ENCODE results near the gene TKFC. TPM values are rescaled to one million over a fixed set of nuclear protein-coding genes. Genes with fewer than 3 reads are reported as not detected.

The TKFC gene
- total RNA-seq, 1 donor from 2014 or later = 21.9 TPM

DNA sequence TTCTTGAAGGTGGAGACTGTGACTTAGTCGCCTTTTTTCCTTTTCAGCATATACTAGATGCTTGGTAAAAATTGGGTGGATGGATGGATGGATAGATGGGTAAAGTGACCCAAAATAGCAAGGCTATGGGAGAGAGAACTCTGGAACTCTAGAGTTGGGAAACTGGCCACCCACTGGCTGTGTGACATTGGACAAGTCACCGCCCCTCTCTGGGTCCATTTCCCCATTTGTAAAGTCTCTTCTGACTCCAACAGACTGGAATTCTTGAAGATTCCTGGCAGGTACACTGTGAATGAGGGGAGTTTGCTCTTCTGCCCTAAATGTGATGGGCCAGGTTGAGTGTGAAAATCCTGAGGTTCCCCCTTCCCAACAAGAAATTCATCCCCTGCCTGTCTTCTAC, 8.0 kb downstream of the TKFC start:
- intact Hi-C loops (cut with DNase I) = no loop called here
- DNase-seq (ENCODE audit: low spot score) = peak; percentile 17

DNA sequence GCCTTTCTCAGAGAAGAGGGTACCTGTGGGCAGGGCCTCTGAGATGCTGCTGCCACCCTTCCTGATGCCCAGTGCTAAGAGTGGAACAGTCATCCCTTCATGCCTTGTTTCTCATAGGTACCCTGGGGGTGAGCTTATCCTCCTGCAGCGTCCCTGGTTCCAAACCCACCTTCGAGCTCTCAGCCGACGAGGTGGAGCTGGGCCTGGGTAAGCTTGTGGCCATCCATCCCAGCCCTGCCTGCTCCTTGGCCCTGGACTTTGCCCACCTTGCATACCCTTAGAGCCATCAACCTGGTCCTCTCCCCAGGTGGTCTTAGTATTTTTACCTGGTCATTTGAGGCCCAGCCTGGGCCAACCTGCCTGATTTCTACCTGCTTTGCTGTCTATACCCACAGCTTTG, 8.7 kb downstream of the TKFC start:
- no peak for DNase-seq (ENCODE audit: low spot score)
- intact Hi-C loops (cut with DNase I) = no loop called here

DNA sequence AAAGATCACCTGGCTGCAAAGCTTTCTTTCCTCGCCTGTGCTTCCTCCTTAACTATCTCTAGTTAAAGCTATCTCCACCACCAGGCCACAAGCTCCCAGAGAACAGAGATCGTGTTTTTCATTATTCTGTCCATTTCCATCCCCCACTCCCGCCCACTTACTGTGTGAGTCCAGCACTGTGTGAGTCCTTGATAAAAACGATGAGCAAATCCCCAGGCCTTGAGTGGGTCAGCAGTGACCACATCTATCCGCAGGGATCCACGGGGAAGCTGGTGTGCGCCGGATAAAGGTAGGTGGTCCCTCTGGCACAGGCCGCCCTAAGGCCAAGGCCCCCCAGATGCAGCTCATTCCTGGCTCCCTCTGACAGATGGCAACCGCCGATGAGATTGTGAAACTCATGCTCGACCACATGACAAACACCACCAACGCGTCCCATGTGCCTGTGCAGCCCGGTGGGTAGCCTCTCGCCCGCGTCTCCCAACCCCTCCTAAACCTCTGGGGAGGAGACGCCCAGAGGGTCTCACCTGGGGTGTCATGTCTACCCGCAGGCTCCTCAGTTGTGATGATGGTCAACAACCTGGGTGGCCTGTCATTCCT, 9.3 kb downstream of the TKFC start:
- intact Hi-C loops (cut with DNase I) = no loop called here
- DNase-seq (ENCODE audit: low spot score) = no peak

DNA sequence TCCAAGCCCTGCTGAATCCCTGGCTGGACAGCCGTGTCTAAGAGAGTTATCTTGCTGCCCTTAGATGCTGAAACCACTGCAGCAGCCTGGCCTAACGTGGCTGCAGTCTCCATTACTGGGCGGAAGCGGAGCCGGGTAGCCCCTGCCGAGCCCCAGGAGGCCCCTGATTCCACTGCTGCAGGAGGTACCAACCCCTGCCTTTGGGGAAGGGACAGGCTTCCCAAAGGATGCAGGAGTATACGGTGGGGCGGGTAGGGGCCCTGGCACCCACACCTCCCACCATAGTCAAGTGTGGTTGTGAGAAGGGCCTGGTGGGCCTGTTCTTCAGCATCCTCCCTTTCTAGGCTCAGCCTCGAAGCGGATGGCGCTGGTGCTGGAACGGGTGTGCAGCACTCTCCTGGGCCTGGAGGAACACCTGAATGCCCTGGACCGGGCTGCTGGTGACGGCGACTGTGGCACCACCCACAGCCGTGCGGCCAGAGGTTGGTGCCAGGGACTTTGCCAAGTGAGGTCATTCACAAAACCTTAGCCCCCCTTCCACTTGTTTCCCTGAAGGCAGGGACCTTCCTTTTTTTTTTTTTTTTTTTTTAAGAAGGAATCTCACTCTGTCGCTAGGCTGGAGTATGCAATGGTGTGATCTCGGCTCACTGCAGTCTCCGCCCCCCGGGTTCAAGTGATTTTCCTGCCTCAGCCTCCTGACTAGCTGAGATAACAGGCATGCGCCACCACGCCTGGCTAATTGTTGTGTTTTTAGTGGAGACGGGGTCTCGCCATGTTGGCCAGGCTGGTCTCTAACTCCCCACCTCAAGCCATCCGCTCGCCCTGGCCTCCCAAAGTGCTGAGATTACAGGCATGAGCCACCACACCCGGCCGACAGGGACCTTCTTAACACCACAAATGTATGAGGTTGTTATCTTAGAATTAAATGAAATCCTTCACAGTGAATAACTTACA, 11.0 kb downstream of the TKFC start:
- no peak for DNase-seq (ENCODE audit: low spot score)
- intact Hi-C loops (cut with DNase I) = no loop called here

DNA sequence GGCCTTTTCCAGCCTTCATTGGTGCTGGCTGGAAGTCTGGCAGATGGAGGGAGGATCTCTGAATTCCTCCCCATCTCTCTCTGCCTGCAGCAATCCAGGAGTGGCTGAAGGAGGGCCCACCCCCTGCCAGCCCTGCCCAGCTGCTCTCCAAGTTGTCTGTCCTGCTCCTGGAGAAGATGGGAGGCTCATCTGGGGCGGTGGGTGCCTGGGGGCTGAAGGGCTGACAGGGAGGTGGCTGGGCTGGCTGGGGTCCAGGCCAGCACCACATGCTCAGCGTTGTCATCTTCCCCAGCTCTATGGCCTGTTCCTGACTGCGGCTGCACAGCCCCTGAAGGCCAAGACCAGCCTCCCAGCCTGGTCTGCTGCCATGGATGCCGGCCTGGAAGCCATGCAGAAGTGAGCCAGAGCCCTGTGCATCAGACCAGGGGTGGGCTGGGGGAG, 12.2 kb downstream of the TKFC start:
- no peak for DNase-seq (ENCODE audit: low spot score)
- intact Hi-C loops (cut with DNase I) = no loop called here

DNA sequence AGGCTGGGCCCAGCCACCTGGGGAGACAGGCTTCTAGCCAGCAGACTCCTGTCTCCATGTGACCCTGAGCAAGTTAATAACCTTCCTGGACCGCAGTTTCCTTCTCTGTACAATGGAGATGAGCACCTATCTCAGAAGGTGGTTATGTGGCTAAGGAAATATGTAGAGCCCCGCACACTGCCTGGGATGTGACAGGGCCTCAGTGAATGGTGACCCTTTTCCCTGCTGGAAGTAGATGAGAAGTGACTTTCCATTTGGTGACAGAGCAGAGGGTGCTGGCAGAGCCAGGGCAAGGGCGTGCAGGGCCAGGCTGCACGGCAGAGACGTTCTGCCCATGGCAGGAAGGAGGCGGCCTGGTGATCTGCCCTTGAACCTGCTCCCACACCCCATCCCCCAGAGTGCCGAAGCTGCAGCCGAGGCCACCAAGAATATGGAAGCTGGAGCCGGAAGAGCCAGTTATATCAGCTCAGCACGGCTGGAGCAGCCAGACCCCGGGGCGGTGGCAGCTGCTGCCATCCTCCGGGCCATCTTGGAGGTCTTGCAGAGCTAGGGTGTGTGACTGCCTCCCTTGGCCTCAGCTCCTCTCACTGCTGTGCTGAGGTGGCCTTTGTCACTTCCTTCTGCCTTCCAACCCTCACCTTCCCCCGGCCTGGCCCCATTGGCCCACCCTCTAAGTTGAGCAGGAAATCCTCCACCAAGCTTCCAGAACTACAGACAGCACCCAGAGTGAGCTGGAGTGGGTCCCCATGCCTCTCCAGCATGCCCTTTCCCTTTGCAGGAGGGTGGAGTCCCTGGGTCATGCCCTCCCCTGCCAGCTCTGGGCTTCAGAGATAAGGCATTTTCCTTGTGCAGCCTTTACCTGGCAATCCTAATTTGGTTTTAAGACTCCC, 13.2 kb downstream of the TKFC start:
- DNase-seq (ENCODE audit: low spot score) = no peak
- intact Hi-C loops (cut with DNase I) = no loop called here

DNA sequence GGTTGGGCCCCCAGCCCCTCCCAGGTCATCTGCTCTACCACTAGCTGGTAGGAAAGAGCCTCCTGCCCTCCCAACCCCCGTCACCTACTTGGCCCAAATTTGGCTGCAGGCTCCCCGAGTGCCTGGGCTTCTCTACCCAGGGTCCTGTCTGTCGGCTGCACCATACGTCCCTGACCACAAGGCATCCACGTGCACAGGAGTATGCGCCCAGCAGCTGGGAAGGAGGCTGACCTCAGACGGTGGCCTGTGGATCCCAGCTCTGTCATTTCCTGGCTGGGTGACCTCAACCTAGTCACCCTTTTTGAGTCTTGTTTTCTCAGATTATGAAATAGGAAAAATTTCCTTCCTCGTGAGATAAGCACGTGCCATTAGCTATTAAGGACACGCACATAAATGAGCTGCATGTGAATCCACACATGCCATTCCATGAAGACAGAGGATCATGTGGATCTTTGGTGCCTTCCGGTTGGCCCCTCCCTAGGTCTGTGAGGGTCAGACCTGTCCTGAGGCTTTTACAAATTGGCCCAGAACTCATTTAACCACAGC, 15.0 kb downstream of the TKFC start:
- no peak for DNase-seq (ENCODE audit: low spot score)
- intact Hi-C loops (cut with DNase I) = no loop called here

DNA sequence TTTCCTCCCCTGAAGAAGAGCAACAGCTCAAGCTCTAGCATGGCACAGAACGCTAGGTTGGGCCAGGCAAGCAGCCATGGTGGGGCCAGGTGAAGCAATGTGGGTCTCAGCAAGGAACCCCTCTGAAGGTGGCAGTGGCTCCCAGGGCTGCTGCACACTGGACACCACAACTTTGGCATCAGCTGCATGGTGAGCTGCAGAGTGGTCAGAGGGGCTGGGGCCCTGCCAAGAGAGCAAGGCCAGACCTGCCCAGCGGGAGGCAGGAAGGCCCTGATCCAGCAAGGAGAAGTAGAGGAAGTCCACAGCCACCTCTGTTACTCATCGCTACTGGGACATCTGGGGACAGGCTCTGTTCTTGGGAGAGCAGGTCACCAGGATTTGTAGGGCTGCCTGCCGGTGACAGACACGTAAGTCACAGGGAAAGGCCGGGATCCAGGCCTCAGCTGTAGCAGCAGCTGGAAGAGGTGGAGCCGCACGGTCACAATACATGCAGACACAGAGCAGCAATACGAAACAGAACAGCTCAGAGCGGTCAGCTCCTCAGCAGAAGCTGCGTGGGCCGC, 16.2 kb downstream of the TKFC start:
- no peak for DNase-seq (ENCODE audit: low spot score)
- intact Hi-C loops (cut with DNase I) = no loop called here

DNA sequence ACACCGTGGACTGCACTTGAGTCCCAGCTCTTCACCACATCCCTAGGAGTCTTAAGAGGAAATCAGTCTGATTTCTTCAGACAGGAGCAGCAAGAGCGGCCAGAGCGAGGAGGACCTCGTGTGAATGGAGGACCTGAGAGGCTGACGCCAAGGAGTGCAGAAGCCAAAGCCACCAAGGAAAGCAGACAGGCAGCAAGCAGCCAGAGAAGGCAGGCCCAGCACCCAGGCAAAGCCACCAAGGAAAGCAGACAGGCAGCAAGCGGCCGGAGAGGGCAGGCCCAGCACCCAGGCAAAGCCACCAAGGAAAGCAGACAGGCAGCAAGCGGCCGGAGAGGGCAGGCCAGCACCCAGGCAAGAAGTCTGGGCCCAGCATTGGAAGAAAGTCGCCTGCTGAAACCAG, 16.9 kb downstream of the TKFC start:
- no peak for DNase-seq (ENCODE audit: low spot score)
- intact Hi-C loops (cut with DNase I) = no loop called here

DNA sequence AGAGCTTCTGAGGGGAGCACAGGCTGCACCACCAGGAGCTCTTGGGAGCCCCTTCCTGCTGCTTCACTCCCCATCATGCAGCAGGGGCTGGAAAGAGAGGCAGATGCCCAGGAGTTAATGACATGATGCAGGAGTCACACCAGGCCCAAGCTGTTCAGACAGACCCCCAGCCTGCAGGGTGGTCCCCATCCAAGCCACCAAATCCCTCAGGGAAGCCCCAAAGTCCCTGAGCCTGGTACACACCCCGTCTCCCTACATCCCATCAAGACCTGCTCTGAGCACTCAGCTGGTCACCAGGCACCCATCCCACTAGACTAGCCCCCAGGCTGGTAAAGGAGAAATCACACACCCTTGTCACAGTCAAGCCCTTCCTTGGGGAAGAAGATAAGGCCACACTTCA, 17.3 kb downstream of the TKFC start:
- no peak for DNase-seq (ENCODE audit: low spot score)
- intact Hi-C loops (cut with DNase I) = no loop called here

DNA sequence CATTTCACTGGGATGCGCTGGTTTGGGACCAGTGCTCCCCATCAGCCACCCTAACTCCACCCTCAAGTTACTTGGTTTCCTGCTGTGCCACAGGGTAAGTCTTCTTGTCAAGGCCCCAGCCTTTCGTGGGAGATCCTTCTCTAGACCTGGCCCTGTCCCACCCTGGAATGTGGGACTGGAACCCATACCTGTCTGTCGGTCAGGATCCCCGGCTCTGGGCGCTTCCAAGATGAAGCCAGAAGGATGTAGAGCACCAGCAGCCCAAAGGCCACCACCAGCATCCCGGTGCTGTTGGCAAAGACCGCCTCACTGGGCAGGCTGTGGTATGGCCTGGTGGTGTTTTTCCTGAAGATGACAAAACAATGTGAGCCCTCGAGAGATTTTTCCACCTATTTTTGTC, 17.8 kb downstream of the TKFC start:
- no peak for DNase-seq (ENCODE audit: low spot score)
- intact Hi-C loops (cut with DNase I) = no loop called here

DNA sequence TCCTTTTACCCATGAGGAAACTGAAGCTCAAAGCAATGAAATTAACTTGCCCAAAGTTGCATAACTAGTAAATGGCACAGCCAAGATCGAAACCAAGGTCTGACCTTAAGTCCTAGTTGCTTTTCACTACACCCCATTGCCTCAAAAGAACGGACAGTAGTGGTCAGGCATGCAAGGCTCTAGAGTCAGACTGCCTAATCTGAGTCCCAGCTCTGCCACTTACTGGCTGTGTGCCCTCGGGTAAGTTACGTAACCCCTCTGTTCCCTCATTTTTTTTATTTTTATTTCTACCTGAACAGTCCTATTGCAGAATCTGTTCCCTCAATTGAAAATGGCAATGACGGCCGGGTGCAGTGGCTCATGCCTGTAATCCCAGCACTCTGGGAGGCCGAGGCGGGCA, 19.0 kb downstream of the TKFC start:
- intact Hi-C loops (cut with DNase I) = no loop called here
- no peak for DNase-seq (ENCODE audit: low spot score)

DNA sequence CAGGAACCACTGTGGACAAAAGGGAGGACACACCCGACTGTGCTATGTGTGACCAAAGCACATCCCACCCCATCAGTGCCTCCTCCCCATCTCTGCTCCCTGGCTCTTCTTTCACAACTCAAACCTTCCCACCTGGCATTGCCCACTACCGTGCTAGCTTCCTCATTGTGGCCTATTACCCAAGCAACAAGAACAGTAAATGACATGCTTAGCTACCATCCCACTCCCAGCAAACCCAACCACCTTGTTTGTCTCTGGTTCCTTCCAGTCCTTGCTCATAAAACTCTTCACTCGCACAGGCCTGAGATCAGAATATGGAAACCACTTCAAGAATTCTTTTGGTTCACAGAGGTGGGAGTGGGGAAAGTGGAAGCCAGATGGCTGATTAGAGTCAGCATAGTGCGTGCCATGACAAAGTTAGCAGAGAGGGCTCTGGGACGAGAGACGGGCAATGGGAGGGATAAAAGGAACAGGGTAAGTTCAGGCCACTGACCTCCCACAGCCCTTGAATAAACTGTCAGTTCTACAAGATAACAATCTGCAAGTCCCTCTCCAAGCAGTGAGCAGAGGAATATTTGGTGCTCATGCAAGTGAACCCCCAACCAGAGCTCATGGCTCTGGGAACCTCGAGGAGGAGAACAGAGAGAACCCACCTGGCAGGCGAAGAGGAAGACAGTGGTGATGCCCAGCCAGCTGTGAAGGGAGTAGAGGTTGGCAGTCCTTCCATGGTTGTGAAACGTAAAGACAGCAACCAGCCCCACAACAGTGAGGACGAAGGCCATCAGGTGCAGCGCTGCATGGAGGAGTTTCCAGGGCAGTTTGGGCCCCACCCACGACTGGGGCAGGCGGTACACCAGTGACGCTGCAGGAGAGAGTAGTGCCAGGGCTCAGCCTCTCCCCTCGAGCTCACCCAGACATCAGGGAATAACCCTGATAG, 20.4 kb downstream of the TKFC start:
- DNase-seq (ENCODE audit: low spot score) = no peak

DNA sequence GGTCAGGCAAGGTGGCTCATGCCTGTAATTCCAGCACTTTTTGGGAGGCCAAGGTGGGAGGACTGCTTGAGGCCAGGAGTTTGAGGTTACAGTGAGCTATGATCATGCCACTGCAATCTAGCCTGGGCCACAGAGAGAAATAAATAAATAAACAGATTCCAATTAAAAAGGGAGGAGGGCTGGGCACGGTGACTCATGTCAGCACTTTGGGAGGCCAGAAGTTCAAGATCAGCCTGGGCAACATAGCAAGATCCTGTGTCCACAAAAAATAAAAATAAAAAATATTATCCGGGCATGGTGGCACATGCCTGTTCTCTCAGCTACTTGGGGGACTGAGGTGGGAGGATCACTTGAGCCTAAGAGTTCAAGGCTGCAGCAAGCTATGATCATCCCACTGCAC, 21.2 kb downstream of the TKFC start:
- no peak for DNase-seq (ENCODE audit: low spot score)
- intact Hi-C loops (cut with DNase I) = no loop called here

More for the DNA sequence above, 20.4 kb downstream of the TKFC start:
- intact Hi-C loops (cut with DNase I) = no loop called here

DNA sequence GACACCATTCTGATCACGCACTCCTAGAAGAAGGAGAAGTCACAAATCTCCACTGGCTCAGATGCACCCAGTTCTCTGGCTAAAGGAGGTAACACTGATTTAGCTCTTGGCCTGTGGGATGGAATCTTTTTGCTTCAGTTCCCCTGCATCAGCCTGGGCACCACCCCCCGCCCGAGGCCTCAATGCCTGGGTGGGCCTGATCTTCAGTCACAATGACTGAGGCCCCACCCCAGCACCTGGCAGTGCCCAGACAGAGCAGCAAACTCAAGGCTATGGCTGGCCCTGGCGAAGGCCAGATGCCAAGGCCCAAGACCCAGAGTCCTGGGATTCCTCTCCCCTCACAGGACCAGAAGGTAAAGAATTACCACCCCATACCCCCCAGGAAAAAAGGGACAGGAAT, 23.7 kb downstream of the TKFC start:
- intact Hi-C loops (cut with DNase I) = no loop called here
- no peak for DNase-seq (ENCODE audit: low spot score)

DNA sequence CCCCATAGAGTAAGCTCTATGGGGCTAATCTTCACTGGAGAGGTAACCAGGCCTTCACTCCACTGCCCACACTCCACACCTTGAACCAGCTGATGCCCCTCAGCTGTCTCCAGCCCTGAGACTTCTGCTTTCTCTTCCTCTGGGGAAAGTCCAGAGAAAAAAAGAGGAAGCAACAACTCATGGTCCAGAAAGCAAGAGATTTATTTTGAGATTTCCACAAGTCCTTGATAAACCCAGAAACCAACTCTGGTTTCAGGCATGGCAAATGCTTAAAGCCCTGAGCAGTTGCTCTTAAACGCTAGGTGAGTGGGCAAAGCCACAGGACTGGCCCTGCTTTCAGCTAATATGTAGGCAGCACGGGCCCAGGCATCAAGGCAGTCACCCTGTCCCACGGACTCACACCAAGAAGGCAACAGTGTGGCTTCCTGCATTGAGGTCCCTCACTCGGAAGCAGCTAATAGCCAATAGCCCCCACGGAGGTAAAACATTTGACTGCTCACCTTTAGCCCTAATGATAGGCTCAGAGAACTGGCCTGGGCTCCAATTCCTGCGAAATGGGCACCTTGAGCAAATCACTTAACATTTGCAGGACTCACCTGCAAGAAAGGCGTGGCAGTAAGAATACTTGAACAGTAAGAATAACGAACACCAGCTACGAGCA, 24.3 kb downstream of the TKFC start:
- intact Hi-C loops (cut with DNase I) = no loop called here
- no peak for DNase-seq (ENCODE audit: low spot score)

DNA sequence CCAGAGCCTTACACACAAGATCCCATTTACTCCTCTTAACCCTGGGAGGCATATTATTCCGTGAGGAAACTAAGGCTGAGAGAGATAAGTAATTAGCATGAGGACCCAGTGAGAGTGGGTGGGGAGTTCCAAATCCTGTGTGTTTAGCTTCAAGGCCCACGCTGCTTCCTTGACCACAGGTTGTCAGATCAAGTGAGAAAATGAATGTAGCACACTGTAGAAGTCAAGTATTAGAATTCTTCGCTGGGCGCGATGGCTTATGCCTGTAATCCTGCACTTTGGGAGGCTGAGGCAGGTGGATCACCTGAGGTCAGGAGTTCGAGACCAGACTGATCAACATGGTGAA, 24.8 kb downstream of the TKFC start:
- intact Hi-C loops (cut with DNase I) = no loop called here
- no peak for DNase-seq (ENCODE audit: low spot score)

DNA sequence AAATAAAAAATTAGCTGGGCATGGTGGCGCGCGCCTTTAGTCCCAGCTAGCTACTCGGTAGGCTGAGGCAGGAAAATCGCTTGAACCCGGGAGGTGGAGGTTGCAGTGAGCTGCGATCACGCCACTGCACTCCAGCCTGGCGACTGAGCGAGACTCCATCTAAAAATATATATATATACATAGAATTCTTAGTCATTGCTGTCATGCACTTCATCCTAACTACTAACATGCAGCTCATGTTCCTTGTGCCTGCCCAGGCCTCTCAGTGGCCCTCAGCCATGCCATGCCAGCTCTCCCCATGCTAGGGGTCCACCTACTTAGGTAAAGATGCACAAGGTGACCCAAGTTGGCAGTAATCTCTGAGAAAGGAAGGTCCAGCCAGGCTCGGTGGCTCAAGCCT, 25.5 kb downstream of the TKFC start:
- DNase-seq (ENCODE audit: low spot score) = no peak
- intact Hi-C loops (cut with DNase I) = no loop called here

Measured in cardiac septum (tissue), 1 donor.